Activated CD8-positive, alpha-beta T cell treated with anti-CD3 and anti-CD28 coated beads for 36 hours (primary cell): ENCODE data around the gene GLA. TPM values are rescaled to one million over a fixed set of nuclear protein-coding genes. Genes with fewer than 3 reads are reported as not detected.

Experiments used
- ATAC-seq: fragments of 200-7000 bp; cut with Tn5 transposase; one replicate; pipeline ENCODE4 v1.10.0; 2021; ENCODE audit warnings: mild to moderate bottlenecking, moderate library complexity
- CTCF ChIA-PET: fragments of 350-600 bp; sonication (Branson Sonifier 250); formaldehyde crosslinking; loops from one replicate; lab custom pipeline; 2021; ENCODE audit warnings: antibody characterized with exemption; lab: Charles Lee
- POLR2A ChIA-PET: fragments of 350-600 bp; sonication (Branson Sonifier 250); formaldehyde crosslinking; loops from one replicate; lab custom pipeline; 2021; ENCODE audit warnings: antibody characterized with exemption; lab: Charles Lee
- DNase-seq: peaks from one replicate; pipeline ENCODE4 v3.0.0-alpha.2; 2020
- H3K27ac Mint-ChIP-seq: one replicate; pipeline ENCODE4 v1.8.0; 2021; ENCODE audit warnings: mild to moderate bottlenecking, mixed read lengths
- H3K27me3 Mint-ChIP-seq: one replicate; pipeline ENCODE4 v1.8.0; 2021; ENCODE audit warnings: mixed read lengths
- H3K36me3 Mint-ChIP-seq: one replicate; pipeline ENCODE4 v1.8.0; 2021; ENCODE audit warnings: low read depth, mixed read lengths
- H3K4me1 Mint-ChIP-seq: one replicate; pipeline ENCODE4 v1.8.0; 2021; ENCODE audit warnings: low read depth, mixed read lengths
- H3K4me3 Mint-ChIP-seq: one replicate; pipeline ENCODE4 v1.8.0; 2021; ENCODE audit warnings: mild to moderate bottlenecking, moderate library complexity, mixed read lengths
- H3K9me3 Mint-ChIP-seq: one replicate; pipeline ENCODE4 v1.8.0; 2021; ENCODE audit warnings: mixed read lengths
- CTCF ChIP-seq: fragments of 200-600 bp; IDR thresholded peaks from one replicate; pipeline ENCODE4 v1.8.0; 2022; ENCODE audit warnings: antibody characterized with exemption, mild to moderate bottlenecking
- intact Hi-C: fragments of 100-400 bp; cut with micrococcal nuclease; formaldehyde crosslinking; loops from one replicate; pipeline ENCODE4 v1.10.0; 2022
- total RNA-seq, 2 experiments: library from RNA; stranded (reverse); gene quantifications; one replicate each; pipeline ENCODE4 v1.2.3, GENCODE V29; 2021

The GLA gene
- total RNA-seq, 2 experiments from 2014 or later = 38.8 to 44.6 TPM

- ATAC-seq (peak; percentile 74), DNase-seq (peak; percentile 30)
- Mint-ChIP-seq H3K27me3 (no peaks in the 10 kb centered on the region), H3K36me3 (peaks cover 22% of the 10 kb centered on the region), H3K27ac (peak overlapping the region; percentile 91), H3K4me3 (peak overlapping the region; percentile 43), H3K4me1 (peaks cover 61% of the 10 kb centered on the region), H3K9me3 (no peaks in the 10 kb centered on the region)
- POLR2A ChIA-PET = interaction anchor here (1.8 to 3.7 kb wide), 2 partner anchors 18 to 24 kb away, joined by 4 to 23 read pairs; partner anchors contain the start of gene RPL36A
- CTCF ChIA-PET = interaction anchor here (0.6 to 2.0 kb wide), 10 partner anchors 13 to 488 kb away, joined by 3 to 7 read pairs (median 3); no protein-coding TSS in a partner anchor
- TF ChIP-seq CTCF = peak; percentile 60
- intact Hi-C loops = loop anchor here (2.0 to 10.0 kb wide), 2 partner anchors 179 to 383 kb away; no protein-coding TSS in a partner anchor
Measured at GRCh38 chrX:101415180-101416145, 7.7 kb upstream of the GLA start.

GRCh38 chrX:101411984-101412383 lies 4.3 kb upstream of the GLA start:
- ChIA-PET CTCF (no interaction called here), POLR2A (interaction anchor here (1.2 kb wide), 1 partner anchor 21 kb away, joined by 3 read pairs; the partner anchor contains the start of gene RPL36A)
- TF ChIP-seq CTCF = no peak
- peaks cover 20% of the 10 kb centered on the region for H3K36me3 Mint-ChIP-seq
- no peak for ATAC-seq
- H3K4me1 Mint-ChIP-seq = peaks cover 49% of the 10 kb centered on the region
- H3K27ac Mint-ChIP-seq = peak overlapping the region; percentile 73
- H3K27me3 Mint-ChIP-seq = peaks cover 2% of the 10 kb centered on the region
- no peaks in the 10 kb centered on the region for H3K9me3 Mint-ChIP-seq
- no peak overlapping the region for H3K4me3 Mint-ChIP-seq
- DNase-seq = no peak
- intact Hi-C loops = loop anchor here (10.0 kb wide), 1 partner anchor 183 kb away; no protein-coding TSS in a partner anchor

- Mint-ChIP-seq H3K9me3 (no peaks in the 10 kb centered on the region), H3K4me3 (peak overlapping the region; percentile 74), H3K36me3 (peaks cover 22% of the 10 kb centered on the region), H3K4me1 (peaks cover 41% of the 10 kb centered on the region), H3K27me3 (peaks cover 2% of the 10 kb centered on the region), H3K27ac (peak overlapping the region; percentile 91)
- no peak for TF ChIP-seq CTCF
- ATAC-seq = no peak
- ChIA-PET POLR2A (no interaction called here), CTCF (no interaction called here)
- DNase-seq = peak; percentile 20
- intact Hi-C loops = loop anchor here (10.0 kb wide), 1 partner anchor 184 kb away; no protein-coding TSS in a partner anchor
Measured at GRCh38 chrX:101410461-101410860, 2.7 kb upstream of the GLA start.

- no peak for DNase-seq
- ATAC-seq = no peak
- Mint-ChIP-seq H3K4me3 (peak overlapping the region; percentile 99), H3K27me3 (peaks cover 2% of the 10 kb centered on the region), H3K27ac (peak overlapping the region; percentile 97), H3K9me3 (no peaks in the 10 kb centered on the region), H3K36me3 (peaks cover 24% of the 10 kb centered on the region), H3K4me1 (peaks cover 34% of the 10 kb centered on the region)
- POLR2A ChIA-PET = interaction anchor here (1.0 to 1.1 kb wide), 3 partner anchors 9 to 18 kb away, joined by 3 to 4 read pairs (median 3); partner anchors contain the start of gene RPL36A
- no peak for TF ChIP-seq CTCF
- intact Hi-C loops = loop anchor here (2.0 kb wide), 1 partner anchor 18 kb away; the partner anchor contains the start of gene RPL36A
- CTCF ChIA-PET = no interaction called here
Measured at GRCh38 chrX:101409043-101409442, 1.3 kb upstream of the GLA start.
